WTC11 (cell line): ENCODE data around the gene GLIPR2. TPM values are rescaled to one million over a fixed set of nuclear protein-coding genes. Genes with fewer than 3 reads are reported as not detected.

Experiments
- ATAC-seq: fragments of 200-7000 bp; cut with Tn5 transposase; 2 replicates; pipeline ENCODE4 v1.10.0; 2021; ENCODE audit warnings: mild to moderate bottlenecking, moderate library complexity
- CTCF ChIA-PET: fragments of 300-600 bp; sonication (Branson Sonifier 250); formaldehyde crosslinking; loops from one replicate; lab custom pipeline; 2021; ENCODE audit warnings: antibody characterized with exemption; lab: Charles Lee
- POLR2A ChIA-PET: fragments of 350-600 bp; sonication (Branson Sonifier 250); formaldehyde crosslinking; loops from one replicate; lab custom pipeline; 2021; ENCODE audit warnings: antibody characterized with exemption; lab: Charles Lee
- DNase-seq: peaks from one replicate; pipeline ENCODE4 v3.0.0; 2021; ENCODE audit warnings: low spot score
- H3K27ac Mint-ChIP-seq: 2 replicates; pipeline ENCODE4 v1.8.0; 2021; ENCODE audit warnings: mixed read lengths
- H3K27me3 Mint-ChIP-seq: 2 replicates; pipeline ENCODE4 v1.8.0; 2021; ENCODE audit warnings: low read depth, mild to moderate bottlenecking, moderate library complexity, mixed read lengths
- H3K36me3 Mint-ChIP-seq: 2 replicates; pipeline ENCODE4 v1.8.0; 2021; ENCODE audit warnings: mixed read lengths
- H3K4me1 Mint-ChIP-seq: 2 replicates; pipeline ENCODE4 v1.8.0; 2022; ENCODE audit warnings: mixed read lengths
- H3K4me3 Mint-ChIP-seq: 2 replicates; pipeline ENCODE4 v1.8.0; 2021; ENCODE audit warnings: mild to moderate bottlenecking, moderate library complexity, mixed read lengths
- H3K9me3 Mint-ChIP-seq: 2 replicates; pipeline ENCODE4 v1.8.0; 2021; ENCODE audit warnings: mixed read lengths
- ATF6 ChIP-seq: sonication (generic); formaldehyde crosslinking; IDR thresholded peaks from 2 replicates; pipeline ENCODE4 v1.8.1; 2023; ENCODE audit warnings: mild to moderate bottlenecking, missing genetic modification reagents
- CREB1 ChIP-seq: sonication (generic); formaldehyde crosslinking; IDR thresholded peaks from 2 replicates; pipeline ENCODE4 v1.8.0; 2023; ENCODE audit warnings: mild to moderate bottlenecking, missing genetic modification reagents
- E2F1 ChIP-seq: sonication (generic); formaldehyde crosslinking; IDR thresholded peaks from 2 replicates; pipeline ENCODE4 v1.8.0; 2022; ENCODE audit warnings: mild to moderate bottlenecking, missing genetic modification reagents
- ESRRA ChIP-seq: sonication (generic); formaldehyde crosslinking; IDR thresholded peaks from 2 replicates; pipeline ENCODE4 v1.8.1; 2022; ENCODE audit warnings: mild to moderate bottlenecking, missing genetic modification reagents, borderline replicate concordance
- ETV6 ChIP-seq: sonication (generic); formaldehyde crosslinking; IDR thresholded peaks from 2 replicates; pipeline ENCODE4 v1.8.1; 2022; ENCODE audit warnings: mild to moderate bottlenecking, missing genetic modification reagents
- FOXJ3 ChIP-seq: sonication (generic); formaldehyde crosslinking; IDR thresholded peaks from 2 replicates; pipeline ENCODE4 v1.9.0; 2021; ENCODE audit warnings: missing genetic modification reagents, mild to moderate bottlenecking, borderline replicate concordance
- FOXP1 ChIP-seq: sonication (generic); formaldehyde crosslinking; IDR thresholded peaks from 2 replicates; pipeline ENCODE4 v1.8.0; 2022; ENCODE audit warnings: missing genetic modification reagents, mild to moderate bottlenecking, moderate library complexity, borderline replicate concordance
- GTF2I ChIP-seq: fragments of 250-450 bp; sonication (Bioruptor Pico); conservative IDR thresholded peaks from 2 replicates; pipeline ENCODE4 v1.4.0; 2021; ENCODE audit warnings: mild to moderate bottlenecking
- JAZF1 ChIP-seq: fragments of 250-450 bp; sonication (Bioruptor Pico); IDR thresholded peaks from 2 replicates; pipeline ENCODE4 v1.9.0; 2021; ENCODE audit warnings: moderate library complexity, mild to moderate bottlenecking, inconsistent platforms
- MLX ChIP-seq: sonication (generic); formaldehyde crosslinking; IDR thresholded peaks from 2 replicates; pipeline ENCODE4 v1.8.1; 2023; ENCODE audit warnings: mild to moderate bottlenecking, missing genetic modification reagents, moderate library complexity
- NR3C1 ChIP-seq: sonication (generic); formaldehyde crosslinking; conservative IDR thresholded peaks from 2 replicates; pipeline ENCODE4 v1.8.1; 2023; ENCODE audit warnings: low read depth, mild to moderate bottlenecking, missing genetic modification reagents
- PRRX2 ChIP-seq: fragments of 250-450 bp; sonication (Bioruptor Pico); IDR thresholded peaks from 2 replicates; pipeline ENCODE4 v1.8.0; 2021; ENCODE audit warnings: mild to moderate bottlenecking
- RELA ChIP-seq: sonication (generic); formaldehyde crosslinking; IDR thresholded peaks from 2 replicates; pipeline ENCODE4 v1.8.1; 2022; ENCODE audit warnings: missing genetic modification reagents, mild to moderate bottlenecking, borderline replicate concordance
- RORB ChIP-seq: fragments of 250-450 bp; sonication (Bioruptor Pico); IDR thresholded peaks from 2 replicates; pipeline ENCODE4 v1.9.0; 2021; ENCODE audit warnings: mild to moderate bottlenecking
- SMAD4 ChIP-seq: sonication (generic); formaldehyde crosslinking; IDR thresholded peaks from 2 replicates; pipeline ENCODE4 v1.8.0; 2022; ENCODE audit warnings: mild to moderate bottlenecking, missing genetic modification reagents
- USF1 ChIP-seq: sonication (generic); formaldehyde crosslinking; IDR thresholded peaks from 2 replicates; pipeline ENCODE4 v1.8.0; 2022; ENCODE audit warnings: mild to moderate bottlenecking, missing genetic modification reagents
- ZMAT4 ChIP-seq: fragments of 250-450 bp; sonication (Bioruptor Pico); IDR thresholded peaks from 2 replicates; pipeline ENCODE4 v1.9.0; 2021; ENCODE audit warnings: mild to moderate bottlenecking
- ZNF232 ChIP-seq: sonication (generic); formaldehyde crosslinking; IDR thresholded peaks from 2 replicates; pipeline ENCODE4 v1.8.0; 2022; ENCODE audit warnings: mild to moderate bottlenecking, missing genetic modification reagents
- ZNF263 ChIP-seq: sonication (generic); formaldehyde crosslinking; IDR thresholded peaks from 2 replicates; pipeline ENCODE4 v1.8.1; 2022; ENCODE audit warnings: low read depth, mild to moderate bottlenecking, moderate library complexity, missing genetic modification reagents
- ZNF425 ChIP-seq: fragments of 250-450 bp; sonication (Bioruptor Pico); conservative IDR thresholded peaks from 2 replicates; pipeline ENCODE4 v1.9.0; 2021; ENCODE audit warnings: mild to moderate bottlenecking
- ZNF512 ChIP-seq: sonication (generic); formaldehyde crosslinking; IDR thresholded peaks from 2 replicates; pipeline ENCODE4 v1.8.1; 2022; ENCODE audit warnings: missing genetic modification reagents, borderline replicate concordance
- total RNA-seq: library from RNA; stranded (reverse); gene quantifications from 3 replicates; pipeline ENCODE4 v1.2.3, GENCODE V29; 2021

Gene GLIPR2
- total RNA-seq, 1 experiment from 2014 or later: 3.7 TPM

GRCh38 chr9:36207016-36207415, 70.5 kb downstream of the GLIPR2 start:
- Mint-ChIP-seq H3K4me1 (no peaks in the 10 kb centered on the region), H3K36me3 (peaks cover 94% of the 10 kb centered on the region), H3K9me3 (no peaks in the 10 kb centered on the region), H3K27ac (no peak overlapping the region), H3K4me3 (no peak overlapping the region), H3K27me3 (no peaks in the 10 kb centered on the region)
- TF ChIP-seq ZMAT4 (no peak), FOXJ3 (CRISPR knock-in tag) (no peak), ZNF425 (CRISPR knock-in tag) (no peak), GTF2I (CRISPR knock-in tag) (no peak), PRRX2 (CRISPR knock-in tag) (no peak), ZNF232 (no peak), MLX (CRISPR knock-in tag) (no peak), JAZF1 (no peak), NR3C1 (CRISPR knock-in tag) (no peak)
- ChIA-PET POLR2A (no interaction called here), CTCF (interaction anchor here (1.4 kb wide), 1 partner anchor 184 kb away, joined by 3 read pairs; no protein-coding TSS in a partner anchor)
- ATAC-seq: no peak
- DNase-seq: no peak

GRCh38 chr9:36207546-36208012, 71.0 kb downstream of the GLIPR2 start:
- Mint-ChIP-seq H3K36me3 (peaks cover 94% of the 10 kb centered on the region), H3K27ac (0 out of 2 replicates have a peak overlapping the region, but pooled peaks have one; percentile 36), H3K4me3 (no peak overlapping the region), H3K4me1 (no peaks in the 10 kb centered on the region), H3K27me3 (no peaks in the 10 kb centered on the region), H3K9me3 (no peaks in the 10 kb centered on the region)
- ChIA-PET CTCF (interaction anchor here (1.4 kb wide), 1 partner anchor 184 kb away, joined by 3 read pairs; no protein-coding TSS in a partner anchor), POLR2A (no interaction called here)
- ATAC-seq (no peak), DNase-seq (no peak)
- TF ChIP-seq FOXP1 (CRISPR knock-in tag): no peak
- TF ChIP-seq ESRRA (CRISPR knock-in tag): no peak
- no peak for TF ChIP-seq ZNF263
- TF ChIP-seq SMAD4 (CRISPR knock-in tag): no peak
- no peak for TF ChIP-seq RORB
- no peak for TF ChIP-seq RELA (CRISPR knock-in tag)
- TF ChIP-seq E2F1: no peak
- TF ChIP-seq ETV6 (CRISPR knock-in tag): no peak
- no peak for TF ChIP-seq USF1 (CRISPR knock-in tag)
- no peak for TF ChIP-seq ATF6 (CRISPR knock-in tag)
- TF ChIP-seq MLX (CRISPR knock-in tag): no peak
- TF ChIP-seq ZNF512 (CRISPR knock-in tag): no peak
- TF ChIP-seq CREB1 (CRISPR knock-in tag): no peak
- TF ChIP-seq FOXJ3 (CRISPR knock-in tag): no peak
